Activated CD8-positive, alpha-beta memory T cell treated with anti-CD3 and anti-CD28 coated beads for 24 hours (primary cell): ENCODE data around the gene SPRY2.
"Not testable (repeated sequence)": the region's sequence is repeated elsewhere in the genome, so short reads cannot be mapped to it uniquely, and the experiment has no call there.

Experiments
- DNase-seq: peaks from one replicate; pipeline ENCODE4 v3.0.0-alpha.2; 2020

Gene SPRY2

GRCh38 chr13:80348314-80348713 lies 7.4 kb upstream of the SPRY2 start:
- no peak for DNase-seq

DNA sequence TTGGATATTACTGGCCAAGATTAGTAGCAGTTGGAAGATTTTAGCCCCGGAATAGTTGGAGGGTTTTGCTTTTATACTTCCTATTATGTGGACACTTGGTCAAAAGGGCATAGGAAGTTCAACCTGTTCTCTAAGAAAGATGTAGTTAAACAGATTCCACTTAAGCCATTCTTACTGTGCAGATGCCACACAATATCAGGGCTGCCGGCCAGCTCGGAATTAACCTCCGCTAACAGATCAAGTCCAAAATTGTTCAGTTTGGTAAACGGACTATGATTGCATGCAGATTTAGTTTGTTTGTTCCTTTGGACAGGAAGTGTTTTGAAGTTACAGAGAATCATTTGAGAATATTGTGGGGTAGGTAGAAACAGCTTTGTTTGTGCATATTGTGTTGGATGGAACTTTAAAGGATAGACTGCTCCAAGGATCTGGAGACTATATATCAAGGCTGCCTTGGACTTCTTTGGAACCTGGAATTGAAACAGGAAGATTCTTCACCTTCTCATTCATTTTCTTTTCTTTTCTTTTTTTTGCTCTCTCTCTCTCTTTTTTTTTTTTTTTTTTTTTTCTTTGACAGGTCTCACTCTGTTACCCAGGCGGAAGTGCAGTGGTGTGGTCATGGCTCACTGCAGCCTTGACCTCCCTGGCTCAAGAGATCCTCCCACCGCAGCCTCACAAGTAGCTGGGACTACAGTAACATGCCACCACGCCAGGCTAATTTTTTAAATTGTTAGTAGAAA lies 5.0 kb upstream of the SPRY2 start:
- DNase-seq = no peak

DNA sequence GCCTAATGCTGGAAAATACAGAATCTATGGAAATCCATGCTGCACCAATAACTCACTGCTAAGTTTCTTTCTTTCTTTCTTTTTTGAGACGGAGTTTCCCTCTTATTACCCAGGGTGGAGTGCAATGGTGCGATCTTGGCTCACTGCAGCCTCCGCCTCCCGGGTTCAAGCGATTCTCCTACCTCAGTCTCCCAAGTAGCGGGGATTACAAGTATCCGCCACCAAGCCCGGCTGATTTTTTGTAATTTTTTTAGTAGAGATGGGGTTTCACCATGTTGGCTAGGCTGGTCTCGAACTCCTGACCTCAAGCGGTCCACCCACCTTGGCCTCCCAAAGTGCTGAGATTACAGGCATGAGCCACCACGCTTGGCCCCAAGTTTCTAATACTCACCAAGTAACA lies 3.1 kb upstream of the SPRY2 start:
- not testable (repeated sequence) for DNase-seq

- peak; percentile 89 for DNase-seq
Measured at GRCh38 chr13:80342471-80343371, 1.8 kb upstream of the SPRY2 start.

DNA sequence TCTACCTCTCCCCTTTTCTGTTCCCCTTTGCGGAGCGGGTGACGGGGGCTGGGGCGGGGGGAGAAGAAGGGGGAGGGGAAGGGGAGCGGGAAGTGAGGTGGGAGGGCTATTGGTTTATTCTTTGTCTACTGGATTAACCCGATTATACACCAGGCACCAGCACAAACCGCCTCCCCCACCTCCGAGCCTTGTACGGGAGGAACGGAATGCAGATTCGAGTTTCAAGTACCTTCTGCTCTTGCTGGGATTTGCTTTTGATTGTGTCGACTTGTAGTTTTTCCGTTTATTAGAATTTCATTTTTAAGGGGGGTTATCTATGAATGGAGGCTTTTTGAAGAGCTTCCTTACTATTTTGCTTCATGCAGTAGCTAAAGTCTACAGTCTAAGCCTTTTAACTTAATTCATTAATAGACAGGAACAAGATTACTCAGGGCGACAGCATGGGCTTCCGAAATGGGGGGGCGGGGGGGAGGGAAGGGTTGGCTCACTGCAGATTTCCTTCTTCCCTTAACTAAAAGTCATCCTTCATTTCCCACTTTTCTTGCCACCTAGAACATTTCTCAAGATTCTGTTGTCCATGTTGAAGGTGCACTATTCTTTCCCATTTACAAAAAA lies 937 bp upstream of the SPRY2 start:
- DNase-seq = no peak

GRCh38 chr13:80340651-80341100 lies 250 bp downstream of the SPRY2 start:
- peak; percentile 68 for DNase-seq

- peak; percentile 65 for DNase-seq
Measured at GRCh38 chr13:80339912-80340650, 845 bp downstream of the SPRY2 start.

GRCh38 chr13:80339563-80339911 lies 1.4 kb downstream of the SPRY2 start:
- no peak for DNase-seq

GRCh38 chr13:80338781-80339562 lies 2.0 kb downstream of the SPRY2 start:
- DNase-seq = peak; percentile 66

- DNase-seq = no peak
Measured at GRCh38 chr13:80337288-80338081, 3.4 kb downstream of the SPRY2 start.

DNA sequence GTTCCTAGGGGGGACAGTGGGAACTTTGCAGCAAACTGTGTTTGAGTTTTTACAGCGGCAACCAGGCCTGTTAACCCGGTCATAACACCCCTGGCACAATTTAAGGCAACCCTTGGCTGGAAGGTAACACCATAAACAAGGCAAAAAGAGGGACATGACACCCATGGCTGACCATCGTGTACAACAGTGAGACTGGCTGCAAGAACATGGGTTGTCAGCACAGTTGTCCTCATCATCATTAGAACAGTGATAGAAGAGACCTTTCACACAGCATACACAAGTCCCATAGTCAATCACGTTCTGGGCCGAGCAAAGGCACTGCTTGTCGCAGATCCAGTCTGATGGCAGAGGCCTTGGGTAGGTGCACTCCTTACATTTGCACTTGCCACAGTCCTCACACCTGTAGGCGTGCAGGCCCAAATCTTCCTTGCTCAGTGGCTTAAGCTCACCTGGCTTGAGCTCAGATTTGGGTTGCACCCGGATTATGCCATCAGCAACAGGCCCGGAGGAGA lies 4.1 kb downstream of the SPRY2 start:
- DNase-seq = no peak

DNA sequence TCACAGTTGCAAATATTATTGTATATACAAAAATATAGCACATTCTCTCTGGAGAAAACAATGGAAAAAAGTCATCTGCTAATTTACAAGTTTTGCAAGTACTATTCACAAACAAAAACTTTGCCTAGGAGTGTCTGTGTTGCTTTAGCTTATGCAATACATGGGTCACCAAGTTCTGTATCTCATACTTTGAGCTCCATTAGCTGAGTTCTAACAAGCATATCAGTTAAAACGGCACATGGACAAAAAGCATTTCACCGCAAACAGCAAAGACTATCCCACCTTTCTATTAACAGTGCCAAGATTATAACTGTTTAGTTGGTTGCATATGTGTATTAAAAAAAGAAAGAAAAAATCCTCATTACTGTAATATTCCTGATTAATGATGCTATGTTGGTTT lies 4.6 kb downstream of the SPRY2 start:
- no peak for DNase-seq

DNA sequence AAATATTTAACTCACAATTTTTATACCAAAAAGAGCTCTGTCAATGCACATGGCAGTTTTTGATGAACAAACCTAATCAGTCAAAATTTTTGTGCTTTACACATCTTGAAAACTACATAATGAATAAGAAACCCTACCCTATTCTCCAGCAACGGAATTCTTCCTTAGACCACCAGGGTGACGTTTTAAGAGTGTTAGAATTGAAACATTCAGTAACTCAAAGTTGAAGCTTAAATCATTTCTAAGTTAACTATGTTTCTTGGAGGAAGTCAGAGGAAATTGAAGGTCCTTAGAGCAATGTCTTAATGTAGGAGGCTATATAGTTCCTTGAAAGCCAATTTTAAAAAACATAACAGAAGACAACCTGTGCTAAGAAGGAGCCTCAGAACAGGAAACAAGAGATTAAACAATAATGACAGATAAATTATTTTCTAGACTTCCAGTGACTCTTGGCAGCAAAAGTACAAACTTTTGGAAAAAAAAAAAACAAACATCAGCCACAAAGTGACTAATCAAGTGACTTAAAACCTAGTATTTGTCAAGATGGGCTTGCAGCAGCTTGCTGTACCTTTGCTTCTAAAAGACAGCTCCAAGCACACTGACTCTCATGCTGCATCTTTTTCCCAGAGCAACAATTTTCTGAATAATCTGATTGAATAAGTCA lies 6.2 kb downstream of the SPRY2 start:
- no peak for DNase-seq

- DNase-seq = no peak
Measured at GRCh38 chr13:80331984-80332383, 8.9 kb downstream of the SPRY2 start.

DNA sequence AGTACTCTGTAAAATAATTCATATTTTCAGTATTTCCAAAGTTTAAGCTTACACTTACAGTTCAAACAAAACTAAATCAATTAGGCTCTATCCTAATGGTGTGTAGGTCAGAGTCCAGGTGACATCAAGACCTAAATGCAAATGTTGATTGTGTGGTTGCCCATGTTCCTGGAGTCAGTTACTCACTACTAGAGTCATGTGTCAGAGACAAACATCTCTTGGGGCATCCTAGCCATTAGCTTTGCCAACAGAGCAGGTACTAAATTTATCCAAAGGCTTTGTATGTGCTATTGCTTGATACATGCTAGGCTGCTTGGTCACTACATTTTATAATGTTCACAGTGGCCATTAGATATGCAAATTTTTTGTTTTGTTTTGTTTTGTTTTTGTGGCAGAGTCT lies 11.7 kb downstream of the SPRY2 start:
- DNase-seq = no peak

DNA sequence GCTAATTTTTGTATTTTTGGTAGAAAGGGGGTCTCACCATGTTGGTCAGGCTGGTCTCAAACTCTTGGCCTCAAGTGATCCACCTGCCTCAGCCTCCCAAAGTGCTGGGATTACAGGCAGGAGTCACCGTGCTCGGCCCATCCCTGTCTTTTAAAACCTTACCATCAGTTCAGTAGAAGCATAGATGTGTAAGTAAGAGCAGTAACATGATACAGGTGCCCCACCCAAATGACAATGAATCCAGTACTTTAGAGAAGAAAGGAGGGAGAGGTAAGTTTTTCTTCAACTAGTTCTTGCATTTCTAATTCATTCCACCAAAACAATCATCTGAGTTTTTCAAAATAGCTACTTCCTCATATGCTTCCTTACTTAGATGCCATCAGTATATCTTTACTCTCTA lies 21.9 kb downstream of the SPRY2 start:
- no peak for DNase-seq

DNA sequence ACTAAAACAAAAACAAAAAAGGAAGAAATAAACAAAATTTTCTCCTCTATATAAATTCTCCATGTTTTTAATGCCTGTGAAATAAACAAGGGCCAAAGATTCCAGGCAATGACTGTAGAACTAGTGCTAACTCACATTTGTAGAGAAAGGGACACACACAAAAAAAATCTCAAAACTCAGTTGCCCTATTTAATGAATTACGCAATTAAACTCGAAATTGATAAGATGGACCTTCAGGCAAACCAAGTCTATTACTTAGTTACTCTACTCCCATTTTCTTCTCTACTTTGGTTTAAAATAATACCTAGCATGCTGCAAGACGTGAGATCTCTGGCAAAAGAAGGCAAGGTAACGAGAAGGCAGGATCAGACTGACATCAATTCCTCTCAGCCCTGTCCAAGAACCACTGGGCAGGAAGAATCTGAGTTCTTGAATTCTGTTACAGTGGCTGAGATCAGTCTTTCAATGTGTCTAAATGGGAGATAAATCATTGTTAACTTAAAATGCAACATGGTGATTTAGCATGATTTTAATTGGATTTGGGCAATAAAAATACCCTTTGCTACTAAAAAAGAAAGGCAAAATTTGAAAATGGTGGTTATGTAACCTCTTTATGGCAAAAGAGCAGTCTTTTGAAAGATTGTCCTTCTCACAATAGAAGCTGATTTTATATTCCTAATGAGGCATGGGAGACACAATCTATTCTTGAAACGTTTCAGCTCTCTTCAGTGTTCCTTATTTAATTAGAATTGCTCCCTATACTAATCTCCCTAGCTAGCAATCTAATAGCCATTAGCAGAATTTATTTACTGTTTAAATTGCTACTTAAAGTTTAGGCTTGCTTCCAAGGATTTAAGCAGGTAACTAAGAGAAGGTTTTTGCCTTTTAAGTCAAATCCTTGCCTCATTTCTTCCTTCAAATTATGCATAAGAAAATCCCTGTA lies 25.9 kb downstream of the SPRY2 start:
- DNase-seq = no peak

DNA sequence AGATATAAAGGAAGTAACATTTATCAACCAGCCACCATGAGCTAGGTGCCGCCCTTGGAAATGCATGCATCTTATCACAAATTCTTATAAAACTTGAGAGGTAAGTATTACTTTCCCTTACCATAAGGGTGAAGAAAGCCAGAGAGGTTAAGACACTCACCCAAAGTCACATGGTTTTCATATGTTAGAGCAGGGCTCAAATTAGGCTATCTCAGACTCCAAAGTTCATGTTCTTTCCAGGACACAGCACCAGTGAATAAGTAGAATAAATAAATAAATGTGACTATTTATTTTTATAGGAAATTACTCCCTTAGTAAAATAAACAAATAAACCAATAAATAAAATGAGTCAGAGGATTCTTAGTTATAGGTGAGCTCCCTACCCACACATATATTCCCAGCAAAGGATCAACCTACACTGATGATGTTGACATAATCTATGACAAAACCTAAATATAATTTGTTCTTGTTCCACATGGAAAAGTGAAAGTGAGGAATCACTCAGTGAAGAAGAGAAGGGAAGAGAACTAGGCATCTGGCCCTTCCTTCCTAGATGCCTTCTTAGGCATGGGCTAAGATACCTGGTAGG lies 27.2 kb downstream of the SPRY2 start:
- no peak for DNase-seq

DNA sequence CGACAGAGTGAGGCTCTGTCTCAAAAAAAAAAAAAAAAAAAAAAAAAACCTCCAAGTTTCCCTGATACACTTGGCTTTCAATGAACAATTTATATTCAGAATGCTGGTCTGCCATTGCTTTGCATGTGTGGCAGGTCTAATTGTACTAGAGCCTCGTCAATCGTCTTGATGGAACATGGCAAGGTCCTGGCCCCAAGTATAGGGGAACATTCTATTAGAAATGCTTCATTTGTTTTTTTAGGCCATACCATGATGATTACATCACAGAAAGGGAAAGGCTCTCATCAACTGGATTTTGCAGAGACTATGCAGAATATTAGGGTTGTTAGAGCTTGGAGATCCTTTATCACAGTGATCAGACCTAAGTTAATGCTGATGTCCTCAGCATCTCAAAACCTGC lies 28.0 kb downstream of the SPRY2 start:
- no peak for DNase-seq
